GM19395 (cell line): ENCODE data around the gene HLF.

ENCODE experiments used
- ATAC-seq: cut with Tn5 transposase; IDR thresholded peaks from one replicate; pipeline ENCODE4 v1.9.1; 2021; ENCODE audit warnings: mild to moderate bottlenecking, moderate library complexity; ENCODE audit not compliant: unreplicated experiment

HLF gene

DNA sequence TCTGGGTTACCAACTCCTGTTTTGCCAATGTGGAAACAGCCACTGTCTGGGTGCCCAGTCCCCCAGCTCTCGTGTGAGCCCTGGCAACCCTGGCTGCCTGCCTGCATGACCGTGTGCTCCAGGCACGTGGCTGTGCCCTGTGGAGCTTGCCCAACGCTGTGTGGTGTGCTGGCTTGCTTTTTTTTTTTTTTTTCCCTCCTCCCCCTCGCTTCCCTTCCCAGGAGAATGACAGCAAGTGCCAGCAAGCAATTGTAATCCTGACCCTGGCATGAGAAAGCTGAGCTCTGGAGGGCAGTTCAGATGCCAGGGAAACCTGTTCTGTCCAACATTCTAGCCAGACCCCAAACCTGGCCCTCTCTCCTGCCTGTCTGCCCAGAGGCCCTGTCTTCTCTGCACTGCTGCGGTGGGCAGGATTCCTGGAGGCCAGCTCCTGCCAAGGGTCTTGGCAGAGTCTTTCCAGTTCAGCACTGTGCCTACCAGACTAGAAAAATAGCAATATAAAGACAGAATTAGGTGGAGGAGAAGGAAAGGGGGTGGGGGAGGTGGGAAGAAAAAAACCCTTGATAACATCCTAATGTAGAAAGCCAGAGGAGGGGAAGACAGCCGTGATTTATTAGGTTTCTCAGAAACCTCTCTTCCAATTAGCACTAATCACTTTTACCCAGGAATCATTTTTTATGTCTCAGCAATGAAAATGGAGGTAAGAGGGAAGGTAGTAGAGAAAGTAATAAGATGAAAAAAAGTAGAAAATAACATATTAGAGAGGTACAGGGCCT, 9.0 kb downstream of the HLF start:
- no peak for ATAC-seq

DNA sequence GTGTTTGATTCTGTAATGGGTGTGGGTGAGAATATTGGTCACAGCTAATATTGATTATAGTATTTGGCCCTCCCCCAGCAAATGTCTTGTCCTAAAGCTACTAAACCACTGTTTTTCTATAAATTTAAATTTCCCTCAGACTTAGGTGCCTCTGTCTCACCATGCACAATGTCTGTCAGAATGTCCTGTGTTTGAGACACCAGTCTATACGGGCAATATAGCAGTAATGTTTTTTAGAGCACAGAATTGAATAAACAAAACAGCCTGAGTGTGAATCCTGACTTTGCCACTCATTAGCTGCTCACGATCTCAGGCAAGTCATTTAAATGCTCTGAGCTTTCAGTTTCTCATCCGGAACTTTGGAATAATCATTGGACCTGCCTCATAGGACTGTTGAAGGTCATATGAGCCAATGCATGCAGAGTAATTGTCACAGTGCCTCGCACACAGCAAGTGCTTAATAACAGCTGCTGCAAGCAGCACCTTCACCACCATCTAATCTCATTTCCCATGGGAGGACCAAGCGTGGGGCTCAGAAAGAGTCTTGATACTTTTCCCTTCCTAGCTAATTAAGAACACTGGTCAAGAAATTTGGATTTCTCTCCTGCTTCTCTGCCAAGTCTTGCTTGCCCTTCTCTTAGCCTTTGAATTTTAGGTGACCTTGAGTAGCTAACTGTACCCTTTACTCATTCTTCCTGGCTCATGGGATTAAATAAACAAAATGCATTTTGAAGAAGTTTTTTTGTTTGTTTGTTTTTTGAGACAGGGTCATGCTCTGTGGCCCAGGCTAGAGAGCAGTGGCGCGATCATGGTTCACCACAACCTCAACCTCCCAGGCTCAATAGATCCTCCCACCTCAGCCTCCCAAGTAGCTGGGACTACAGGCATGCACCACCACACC, 9.8 kb downstream of the HLF start:
- ATAC-seq, result no peak

DNA sequence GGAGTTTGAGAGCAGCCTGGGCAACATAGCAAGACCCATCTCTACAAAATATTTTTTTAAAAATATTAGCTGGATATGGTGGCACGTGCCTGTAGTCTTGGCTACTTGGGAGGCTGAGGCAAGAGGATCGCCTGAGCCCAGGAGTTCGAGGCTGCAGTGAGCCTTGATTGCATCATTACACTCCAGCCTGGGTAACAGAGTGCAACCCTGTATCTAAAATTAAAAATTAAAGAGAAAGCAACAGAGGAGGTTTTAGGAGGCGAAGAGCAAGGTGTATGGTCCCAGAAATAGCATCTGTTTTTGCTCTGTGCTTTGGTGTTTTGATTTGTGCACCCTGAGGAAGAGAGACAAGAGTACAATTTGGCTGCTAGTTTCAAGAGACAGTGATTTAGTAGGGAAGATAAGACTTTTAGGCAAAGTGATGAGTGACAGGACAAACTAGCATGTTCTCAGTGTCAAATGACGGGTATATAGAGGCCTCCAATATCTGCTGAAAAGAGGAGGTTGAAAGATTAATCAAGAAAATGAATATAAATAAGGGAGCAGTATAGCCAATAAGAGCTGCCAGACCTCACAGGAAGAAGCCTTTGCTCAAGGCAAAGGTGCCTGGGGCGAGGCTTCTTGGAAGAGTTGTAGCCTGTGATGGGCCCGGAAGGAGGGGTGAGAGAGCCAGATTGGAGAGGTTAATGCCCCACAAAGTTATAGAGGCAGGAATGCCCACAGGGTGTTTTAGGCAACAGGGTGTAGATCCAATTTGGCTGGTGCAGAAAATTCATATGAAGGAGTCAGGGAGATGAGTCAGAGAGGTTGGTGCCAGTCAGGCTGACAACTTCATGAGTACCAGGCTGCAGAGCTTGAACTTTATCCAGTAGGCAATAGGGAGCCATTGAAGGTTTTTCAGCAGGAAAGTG, 11.4 kb downstream of the HLF start:
- no peak for ATAC-seq

DNA sequence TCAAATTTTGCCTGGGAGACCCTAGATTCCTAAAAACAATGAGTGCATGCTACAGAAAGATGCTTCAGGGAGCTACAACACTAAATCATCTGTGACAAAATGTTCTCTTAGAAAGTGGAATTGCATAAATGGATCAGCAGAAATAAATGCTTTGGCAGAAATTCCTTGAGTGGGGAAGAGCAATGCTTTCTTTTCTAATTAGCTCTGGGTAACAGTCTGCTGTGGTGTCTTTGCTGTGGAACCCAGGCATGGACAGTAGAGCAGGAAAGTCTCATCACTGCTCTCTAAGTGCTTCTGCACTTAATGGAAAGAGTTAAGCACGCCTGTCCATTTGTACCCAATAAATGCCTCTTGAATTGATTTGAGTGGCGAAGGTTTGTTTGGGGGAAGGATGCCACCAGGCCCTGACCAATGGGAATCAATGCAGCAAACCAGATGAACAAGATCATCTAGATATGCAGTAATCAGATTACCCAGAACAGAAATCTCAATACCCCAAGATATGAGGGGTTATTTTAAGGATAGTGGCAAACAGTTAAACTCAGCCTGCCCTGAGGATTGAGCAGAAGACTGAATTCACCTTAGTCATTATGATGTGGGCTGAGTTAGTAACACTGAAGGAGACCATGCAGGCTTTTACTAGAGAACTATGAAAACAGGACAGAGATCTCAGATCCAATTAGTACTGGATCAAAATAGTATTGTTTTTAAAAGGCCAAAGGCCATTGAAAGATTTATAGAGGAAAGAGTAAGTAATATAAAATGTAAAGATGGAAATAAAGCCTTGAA, 13.6 kb downstream of the HLF start:
- no peak for ATAC-seq

DNA sequence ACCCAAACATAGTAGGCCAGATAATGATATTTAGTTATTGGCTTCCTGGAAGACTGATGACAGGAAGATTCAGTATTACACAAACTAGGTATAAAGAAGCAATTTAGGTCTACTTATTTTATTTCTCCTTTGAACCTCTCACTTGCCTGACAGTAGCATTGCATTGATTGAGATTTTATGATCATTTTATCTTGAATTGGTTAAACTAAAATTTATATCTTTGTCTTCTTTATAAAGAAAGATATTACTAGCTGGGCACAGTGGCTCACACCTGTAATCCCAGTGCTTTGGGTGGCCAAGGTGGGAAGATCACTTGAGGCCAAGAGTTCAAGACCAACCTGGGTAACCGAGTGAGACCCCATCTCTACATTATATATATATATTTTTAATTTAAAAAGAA, 14.4 kb downstream of the HLF start:
- ATAC-seq, result no peak

DNA sequence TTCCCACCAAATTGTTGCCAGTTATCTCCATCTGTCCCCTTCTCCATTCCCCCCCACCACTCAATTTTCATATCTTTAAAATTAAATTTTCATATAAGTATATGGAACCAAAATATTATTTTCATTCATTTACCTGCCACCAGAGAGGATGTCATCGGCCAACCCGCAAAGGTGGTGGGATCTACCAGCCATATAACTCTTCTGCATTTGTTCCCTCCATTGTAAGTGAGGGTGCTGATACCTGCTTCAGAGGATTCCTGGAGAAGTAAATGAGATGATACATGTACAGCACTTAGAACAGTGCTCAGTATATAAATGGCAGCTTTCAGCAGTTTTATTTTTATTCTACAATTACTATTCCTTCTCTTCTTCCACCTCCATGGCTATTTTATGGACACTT, 15.0 kb downstream of the HLF start:
- no peak for ATAC-seq

DNA sequence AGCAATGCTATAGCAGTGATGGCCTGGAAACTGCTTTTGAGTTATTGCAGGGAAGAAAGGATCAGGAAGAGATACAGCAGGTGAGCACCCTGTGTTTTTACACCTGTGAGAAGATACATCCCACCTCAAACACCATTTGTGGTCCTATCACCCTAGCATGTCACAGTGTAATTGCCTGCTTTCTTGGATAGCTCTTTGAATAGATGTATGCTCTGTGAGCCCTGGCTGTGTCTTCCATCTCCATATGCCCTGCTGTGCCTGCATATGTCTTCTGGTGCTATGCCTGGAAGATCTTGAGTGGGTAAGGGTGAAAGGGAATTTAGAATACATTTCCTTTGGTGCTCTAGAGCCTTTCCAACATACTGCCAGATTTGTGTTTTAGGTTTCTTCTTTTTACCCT, 15.5 kb downstream of the HLF start:
- no peak for ATAC-seq

DNA sequence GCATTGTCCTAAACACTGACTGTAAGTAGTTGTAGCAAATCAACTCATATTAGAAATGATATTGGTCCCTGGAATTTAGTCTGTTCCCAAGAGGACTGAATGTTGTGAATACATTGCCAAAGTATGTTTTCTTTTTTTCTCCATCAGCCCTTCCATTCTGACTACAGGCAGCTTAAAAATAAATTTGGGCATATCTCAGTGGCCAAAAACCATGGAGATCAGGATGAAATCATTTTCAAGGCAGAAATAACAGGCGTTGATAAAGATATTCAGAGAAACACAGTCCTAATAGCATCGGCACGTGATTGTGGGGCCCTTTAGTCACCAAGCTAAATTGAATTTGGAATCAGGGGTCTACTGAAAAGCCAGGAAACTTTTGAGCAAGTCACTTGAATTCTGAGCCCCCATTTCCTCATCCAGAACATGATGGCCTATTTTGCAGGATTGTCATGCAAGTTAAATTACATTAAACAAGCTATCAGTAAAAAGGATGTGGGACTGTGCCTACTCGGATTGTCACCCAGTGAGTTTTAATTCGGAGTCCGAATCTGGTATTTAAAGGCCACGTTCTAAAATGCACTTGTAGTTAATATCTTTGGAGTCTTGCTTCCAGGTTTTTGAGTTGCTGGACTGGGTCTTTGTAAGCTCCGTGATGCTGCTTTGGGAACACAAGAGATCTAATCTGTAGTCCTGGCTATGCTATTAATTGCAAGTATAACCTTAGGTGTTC, 17.1 kb downstream of the HLF start:
- ATAC-seq, result no peak

DNA sequence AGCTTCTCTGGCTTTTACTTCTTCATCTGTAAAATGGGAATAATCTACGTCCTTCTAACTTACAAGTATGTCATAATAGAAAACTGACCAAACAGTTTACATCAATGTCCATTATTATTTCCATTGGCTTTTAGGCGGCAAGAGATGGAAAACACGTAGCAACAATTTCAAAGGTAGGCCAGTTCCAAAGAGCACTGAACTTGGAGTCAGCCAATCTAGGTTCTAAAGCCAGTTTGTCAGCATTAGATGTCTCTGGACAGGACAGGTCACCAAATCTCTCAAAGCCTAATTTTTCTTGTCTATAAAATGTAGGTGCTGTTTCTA, 17.6 kb downstream of the HLF start:
- no peak for ATAC-seq

DNA sequence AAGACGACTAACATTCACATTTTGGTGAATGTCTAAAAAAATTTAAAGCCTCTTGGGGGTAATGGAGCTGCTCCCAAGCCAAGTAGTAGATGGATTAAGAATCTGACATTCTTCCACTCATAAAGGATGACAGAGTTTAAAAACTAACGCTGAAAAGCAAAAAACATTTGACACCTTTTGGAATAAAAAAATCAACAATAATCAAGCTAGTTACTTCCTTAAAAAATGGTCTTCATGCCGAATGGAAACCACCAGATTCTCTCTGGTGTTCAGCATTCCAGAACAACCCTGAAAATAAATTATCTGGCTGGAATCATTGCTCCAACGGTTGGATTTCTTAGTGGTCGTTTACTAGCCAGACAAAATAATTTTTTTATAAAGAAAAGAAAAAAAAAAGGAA, 18.0 kb downstream of the HLF start:
- ATAC-seq, result no peak

DNA sequence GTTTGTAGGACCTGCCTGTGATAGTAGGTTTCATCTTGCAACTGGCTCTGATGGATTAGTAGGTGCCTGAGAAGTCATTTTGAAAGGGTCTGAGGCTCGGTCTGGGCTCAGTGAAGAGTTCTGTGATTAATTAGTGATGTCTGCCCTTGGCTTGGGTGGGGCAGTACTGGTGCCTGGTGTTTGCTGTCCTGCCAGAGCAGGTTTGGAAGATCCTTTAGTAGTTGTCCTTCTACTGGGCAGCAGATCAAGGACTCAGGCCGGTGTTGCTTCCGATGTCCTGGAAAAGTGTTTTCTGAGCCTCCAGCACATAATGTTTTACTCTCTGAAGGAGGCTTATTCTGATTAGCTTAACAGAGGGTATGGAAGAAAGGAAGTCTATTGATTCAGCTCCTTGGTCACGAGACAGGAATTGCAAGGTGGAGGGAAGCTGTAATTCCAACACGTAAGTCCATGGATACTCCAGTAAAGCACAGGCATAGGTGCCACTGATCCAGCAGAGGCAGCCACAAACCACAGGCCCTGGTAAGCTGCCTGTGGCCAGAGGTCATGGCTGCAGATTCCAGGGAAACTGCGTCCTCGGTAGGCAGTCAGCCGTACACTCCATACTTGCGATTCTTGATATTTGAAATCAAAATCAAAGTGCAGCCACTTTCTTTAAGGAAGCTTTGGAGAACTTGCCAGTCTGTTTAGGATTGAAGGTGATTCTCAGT, 18.7 kb downstream of the HLF start:
- no peak for ATAC-seq

DNA sequence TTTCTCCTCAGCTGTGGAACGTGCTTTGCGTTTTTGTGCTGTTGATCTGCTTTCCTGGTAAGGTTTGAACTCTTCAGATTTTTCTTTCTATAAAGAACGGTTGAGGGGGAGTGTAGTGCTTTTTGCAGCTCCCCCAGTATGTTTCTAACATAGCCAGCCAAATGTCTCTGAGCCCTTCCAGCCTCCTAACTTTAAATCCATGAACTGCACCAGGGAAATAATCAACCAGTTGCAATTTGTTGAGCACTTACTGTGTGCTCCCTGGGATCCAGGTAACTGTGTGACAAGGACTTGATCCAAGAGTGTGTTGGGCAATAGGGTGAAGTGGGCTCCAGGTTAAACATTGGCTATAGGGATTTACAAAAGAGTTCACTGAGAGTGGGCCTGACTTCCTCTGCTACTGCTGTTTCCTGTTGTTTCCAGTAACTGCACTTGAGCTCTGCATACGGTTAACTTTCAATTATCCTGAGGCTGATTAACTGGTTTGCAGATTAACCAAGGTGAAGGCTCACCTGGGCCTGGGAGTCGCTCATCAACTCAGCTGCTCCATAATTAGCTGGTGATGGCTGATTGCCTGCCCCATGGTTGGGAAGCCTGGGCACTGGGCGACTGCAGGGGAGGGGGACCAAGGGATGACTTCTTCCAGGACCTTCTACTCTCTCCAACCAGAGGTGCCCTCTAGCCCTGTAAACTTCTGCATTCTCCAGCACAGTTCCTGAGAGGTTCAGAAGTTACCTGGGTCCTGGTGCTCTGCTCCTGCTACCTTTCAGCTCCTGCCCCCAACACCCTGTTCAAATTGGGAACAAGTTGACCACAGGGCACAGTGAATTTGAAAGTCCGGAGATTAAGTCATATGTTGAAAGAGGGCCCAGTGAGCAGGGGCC, 19.5 kb downstream of the HLF start:
- ATAC-seq, result peak; percentile 81

DNA sequence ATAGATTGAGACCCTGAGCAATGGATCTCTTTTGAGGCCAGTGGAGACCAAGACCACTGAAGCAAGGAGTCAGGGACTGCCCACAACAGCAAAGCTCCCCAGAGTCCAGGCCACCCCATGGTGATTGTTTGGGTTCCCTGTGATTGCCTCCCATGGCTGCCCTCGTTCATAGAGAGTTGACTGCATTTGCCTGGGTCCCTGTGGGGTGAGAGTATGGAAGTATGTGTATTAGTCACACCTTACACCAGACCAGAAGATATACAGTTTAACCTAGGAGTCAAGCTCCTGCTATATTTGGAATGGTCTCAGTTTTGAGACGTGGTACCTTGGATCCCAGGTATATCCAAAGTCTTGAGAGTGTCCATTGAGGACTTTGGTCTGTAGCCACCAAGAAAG, 20.2 kb downstream of the HLF start:
- ATAC-seq, result no peak

DNA sequence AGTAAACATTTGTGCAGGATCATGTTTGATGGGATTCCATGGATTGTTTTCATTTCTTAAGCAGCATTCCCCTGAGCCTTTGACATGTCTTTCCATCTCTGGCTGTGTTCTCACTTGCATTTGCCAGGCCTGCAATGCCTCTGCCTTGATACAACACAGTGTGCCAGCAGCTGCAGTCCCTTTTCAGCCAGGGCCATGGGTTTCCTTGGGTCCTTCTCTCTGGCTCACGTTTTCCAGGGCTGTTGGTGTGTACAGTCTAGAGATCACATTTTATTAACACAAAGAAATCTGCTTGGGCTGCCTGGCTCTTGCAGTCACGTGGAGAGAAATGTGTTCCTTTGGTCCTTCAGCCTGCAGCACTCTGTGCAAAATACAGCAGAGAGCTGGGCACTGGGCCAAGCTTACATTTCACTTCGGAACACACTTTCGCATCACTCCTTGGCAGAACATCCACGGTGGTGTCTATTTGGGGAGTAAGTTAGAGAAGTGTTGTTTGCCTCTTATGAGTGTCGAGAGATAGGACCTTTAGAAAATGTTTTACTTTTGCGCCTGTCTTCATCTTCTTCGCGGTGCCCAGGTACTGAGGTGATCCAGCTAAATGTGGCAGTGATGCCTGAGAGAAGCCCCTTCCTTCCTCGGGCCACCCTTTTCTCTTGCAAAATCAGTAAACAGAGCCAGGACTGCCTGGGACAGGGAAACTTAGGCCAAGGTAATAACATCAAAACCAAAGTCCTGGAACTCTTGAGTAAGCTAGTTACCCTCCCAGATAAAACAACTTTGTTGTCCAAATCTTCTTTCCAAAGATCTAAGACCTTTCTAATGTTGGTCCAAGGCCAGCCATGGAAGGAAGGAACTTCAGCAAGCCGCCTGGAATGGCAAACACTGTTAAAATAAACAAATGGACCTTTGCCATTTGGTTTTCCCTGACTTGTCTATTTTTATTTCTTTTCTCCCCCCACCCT, 20.9 kb downstream of the HLF start:
- ATAC-seq, result no peak

DNA sequence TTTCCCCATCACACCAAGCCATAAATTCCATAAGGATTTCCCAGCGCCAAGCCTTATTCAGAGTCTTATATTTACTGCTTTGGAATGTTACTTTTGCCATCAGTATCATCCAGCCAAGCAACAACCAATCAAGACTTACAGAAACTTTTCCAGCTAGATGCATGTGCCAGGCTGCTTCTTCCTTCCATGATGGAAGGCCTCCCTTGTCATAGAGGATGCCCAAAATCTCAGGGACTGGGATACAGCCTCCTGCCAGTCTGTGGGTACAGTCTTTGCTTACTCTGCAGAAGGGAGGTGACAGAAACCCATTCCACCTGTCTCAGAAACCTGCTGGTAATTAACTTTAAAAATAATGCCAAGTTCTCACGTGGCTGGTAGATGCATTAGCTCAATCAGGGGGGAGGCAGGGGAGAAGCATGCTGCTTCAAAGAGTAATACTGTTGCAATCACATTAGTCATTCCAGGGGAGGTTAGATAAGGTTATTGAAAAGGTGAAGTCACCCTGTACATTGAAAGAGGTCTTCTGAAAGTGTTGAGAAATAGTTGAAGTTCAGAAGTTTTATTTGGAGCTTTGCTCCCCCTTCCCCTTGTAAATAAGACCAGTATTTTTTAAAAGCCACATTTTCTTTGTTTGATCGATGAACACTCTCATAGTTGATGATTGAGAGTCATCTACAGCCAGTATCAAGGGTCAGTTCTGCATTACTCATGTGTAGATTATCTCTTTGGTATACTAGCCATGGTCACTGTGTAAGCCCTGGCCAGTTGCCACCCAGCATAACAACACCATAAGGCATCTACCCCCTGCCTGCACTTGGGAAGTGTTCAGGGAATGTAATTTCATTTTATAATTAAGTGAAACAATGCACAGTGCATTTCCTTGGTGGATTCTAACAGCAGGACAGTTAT, 22.2 kb downstream of the HLF start:
- no peak for ATAC-seq
